Measurements from ENCODE around the gene KIAA0408.
A peak's percentile ranks its signal among the peaks of the same experiment; 100 is the strongest.
"Not testable (repeated sequence)": the region's sequence is repeated elsewhere in the genome, so short reads cannot be mapped to it uniquely, and the experiment has no call there.

The KIAA0408 gene

DNA sequence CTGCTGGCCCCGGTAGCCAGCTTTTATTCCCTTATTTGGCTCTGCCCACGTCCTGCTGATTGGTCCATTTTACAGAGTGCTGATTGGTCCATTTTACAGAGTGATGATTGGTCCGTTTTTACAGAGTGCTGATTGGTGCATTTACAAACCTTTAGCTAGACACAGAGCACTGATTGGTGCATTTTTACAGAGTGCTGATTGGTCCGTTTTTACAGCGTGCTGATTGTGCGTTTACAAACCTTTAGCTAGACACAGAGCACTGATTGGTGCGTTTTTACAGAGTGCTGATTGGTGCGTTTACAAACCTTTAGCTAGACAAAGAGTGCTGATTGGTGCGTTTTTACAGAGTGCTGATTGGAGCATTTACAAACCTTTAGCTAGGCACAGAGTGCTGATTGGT is 30.6 kb downstream of the KIAA0408 start:
- DNase-seq; intact Hi-C loops (cut with DNase I): not testable (repeated sequence)

DNA sequence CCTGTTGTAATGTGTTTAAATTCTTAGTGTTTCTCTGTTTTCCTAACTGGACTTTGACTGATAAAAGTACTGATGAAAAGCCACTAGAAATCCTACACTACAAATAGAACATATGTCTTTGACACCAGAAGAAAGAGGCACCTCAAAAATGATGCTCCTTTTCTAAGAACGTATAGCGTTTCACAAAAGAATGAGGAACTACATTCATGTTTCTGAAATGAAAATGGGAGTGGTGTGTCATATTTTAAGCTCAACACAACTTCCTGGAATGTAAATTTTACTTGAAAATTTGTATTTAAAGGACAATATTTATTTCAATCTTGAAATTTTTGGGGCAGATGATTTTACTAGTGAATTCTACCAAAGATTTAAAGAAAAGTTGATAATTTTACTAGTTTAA is 35.3 kb downstream of the KIAA0408 start:
- DNase-seq = no peak
- intact Hi-C loops (cut with DNase I) = no loop called here

DNA sequence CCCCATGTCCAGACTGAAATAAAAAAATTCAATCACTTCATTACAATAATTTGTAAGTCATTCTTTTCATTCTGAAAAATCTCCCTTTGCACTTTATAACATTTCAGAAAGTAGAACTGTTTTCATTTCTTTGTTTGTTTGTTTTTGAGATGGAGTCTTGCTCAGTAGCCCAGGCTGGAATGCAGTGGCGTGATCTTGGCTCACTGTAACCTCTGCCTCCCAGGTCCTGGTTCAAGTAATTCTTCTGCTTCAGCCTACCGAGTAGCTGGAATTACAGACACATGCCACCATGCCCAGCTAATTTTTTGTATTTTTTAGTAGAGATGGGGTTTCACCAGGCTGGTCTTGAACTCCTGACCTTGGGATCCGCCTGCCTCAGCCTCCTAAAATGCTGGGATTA is 38.0 kb downstream of the KIAA0408 start:
- DNase-seq; intact Hi-C loops (cut with DNase I): not testable (repeated sequence)

DNA sequence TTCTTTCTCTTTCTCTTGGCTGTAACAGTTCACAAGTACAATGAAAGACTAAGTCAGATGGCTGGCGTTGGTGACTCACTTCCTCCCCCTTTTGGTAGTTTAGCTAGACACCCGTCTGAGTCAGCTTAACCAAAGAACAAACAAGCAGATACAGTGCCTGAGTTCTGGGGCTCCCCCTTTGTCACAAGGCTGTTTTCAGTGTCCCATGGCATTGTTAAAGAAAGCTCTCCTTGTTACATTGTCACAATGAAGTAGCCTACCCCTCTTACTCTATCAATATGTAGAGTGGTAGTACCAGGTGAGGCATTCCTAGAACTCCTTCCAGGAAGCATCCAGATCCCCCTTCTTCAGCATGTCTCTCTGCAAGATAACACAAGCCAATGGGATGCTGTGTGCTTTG is 38.6 kb downstream of the KIAA0408 start:
- intact Hi-C loops (cut with DNase I) = no loop called here
- peak in 41 of 42 donors; percentile 13 to 91 (median 66) for DNase-seq

DNA sequence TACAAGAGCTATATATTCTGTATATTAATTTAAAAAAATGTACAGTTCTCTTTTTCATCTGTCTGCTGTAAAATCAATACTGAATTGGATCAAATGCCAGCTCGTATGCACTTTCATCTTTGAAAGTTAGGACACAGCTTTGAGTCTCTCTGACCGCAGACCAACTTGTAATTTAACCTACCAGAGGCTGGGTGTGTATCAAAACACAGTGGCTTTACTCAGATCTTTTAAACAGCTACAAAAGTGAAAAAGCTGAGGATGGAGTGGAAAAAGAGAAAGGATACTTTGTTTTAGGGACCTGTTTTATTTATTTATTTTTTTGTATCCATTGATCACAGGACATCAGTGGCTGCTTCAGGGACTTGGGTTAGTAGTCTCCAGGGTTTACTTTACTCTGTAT is 44.1 kb downstream of the KIAA0408 start:
- intact Hi-C loops (cut with DNase I) = no loop called here
- no peak for DNase-seq

DNA sequence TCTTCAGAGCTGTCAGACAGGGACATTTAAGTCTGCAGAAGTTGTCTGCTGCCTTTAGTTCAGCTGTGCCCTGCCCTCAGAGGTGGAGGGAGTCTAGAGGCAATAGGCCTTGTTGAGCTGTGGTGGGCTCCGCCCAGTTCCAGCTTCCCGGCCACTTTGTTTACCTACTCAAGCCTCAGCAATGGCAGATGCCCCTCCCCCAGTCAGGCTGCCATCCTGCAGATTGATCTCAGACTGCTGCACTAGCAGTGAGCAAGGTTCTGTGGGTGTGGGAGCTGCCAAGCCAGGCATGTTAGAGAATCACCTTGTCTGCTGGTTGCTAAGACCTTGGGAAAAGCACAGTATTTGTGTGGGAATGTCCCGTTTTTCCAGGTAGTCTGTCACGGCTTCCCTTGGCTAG is 46.1 kb downstream of the KIAA0408 start:
- peak in 25 of 42 donors; percentile 14 to 66 (median 33) for DNase-seq

DNA sequence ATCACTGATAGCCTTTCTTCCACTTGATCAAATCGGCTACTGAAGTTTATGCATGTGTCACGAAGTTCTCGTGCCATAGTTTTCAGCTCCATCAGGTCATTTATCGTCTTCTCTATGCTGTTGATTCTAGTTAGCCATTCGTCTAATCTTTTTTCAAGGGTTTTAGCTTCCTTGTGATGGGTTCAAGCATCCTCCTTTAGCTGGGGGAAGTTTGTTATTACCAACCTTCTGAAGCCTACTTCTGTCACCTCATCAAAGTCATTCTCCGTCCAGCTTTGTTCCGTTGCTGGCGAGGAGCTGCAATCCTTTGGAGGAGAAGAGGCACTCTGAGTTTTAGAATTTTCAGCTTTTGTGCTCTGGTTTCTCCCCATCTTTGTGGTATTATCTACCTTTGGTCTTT is 47.2 kb downstream of the KIAA0408 start:
- intact Hi-C loops (cut with DNase I); DNase-seq: not testable (repeated sequence)

More for the DNA sequence above, 46.1 kb downstream of the KIAA0408 start:
- intact Hi-C loops (cut with DNase I) = not testable (repeated sequence)
